WTC11 (cell line): ENCODE data around the gene GPR151.

Source experiments
- ATF2 ChIP-seq: sonication (generic); formaldehyde crosslinking; IDR thresholded peaks from 2 replicates; pipeline ENCODE4 v1.8.1; 2022; ENCODE audit warnings: low read depth, missing genetic modification reagents, borderline replicate concordance
- ATF3 ChIP-seq: sonication (generic); formaldehyde crosslinking; conservative IDR thresholded peaks from 2 replicates; pipeline ENCODE4 v1.8.1; 2022; ENCODE audit warnings: mild to moderate bottlenecking, missing genetic modification reagents
- CREB1 ChIP-seq: sonication (generic); formaldehyde crosslinking; IDR thresholded peaks from 2 replicates; pipeline ENCODE4 v1.8.0; 2023; ENCODE audit warnings: mild to moderate bottlenecking, missing genetic modification reagents
- CTCF ChIP-seq: fragments of 200-600 bp; IDR thresholded peaks from 2 replicates; pipeline ENCODE4 v1.8.0; 2022; ENCODE audit warnings: antibody characterized with exemption
- ETV6 ChIP-seq: sonication (generic); formaldehyde crosslinking; IDR thresholded peaks from 2 replicates; pipeline ENCODE4 v1.8.1; 2022; ENCODE audit warnings: mild to moderate bottlenecking, missing genetic modification reagents
- NR2C2 ChIP-seq: sonication (generic); formaldehyde crosslinking; IDR thresholded peaks from 2 replicates; pipeline ENCODE4 v1.8.0; 2022; ENCODE audit warnings: mild to moderate bottlenecking, missing genetic modification reagents
- SP1 ChIP-seq: sonication (generic); formaldehyde crosslinking; conservative IDR thresholded peaks from 2 replicates; pipeline ENCODE4 v1.8.1; 2022; ENCODE audit warnings: missing genetic modification reagents
- USF2 ChIP-seq: sonication (generic); formaldehyde crosslinking; IDR thresholded peaks from 2 replicates; pipeline ENCODE4 v1.8.1; 2023; ENCODE audit warnings: mild to moderate bottlenecking, missing genetic modification reagents, moderate library complexity
- ZNF121 ChIP-seq: sonication (generic); formaldehyde crosslinking; IDR thresholded peaks from 2 replicates; pipeline ENCODE4 v1.8.0; 2023; ENCODE audit warnings: missing genetic modification reagents
- ZNF423 ChIP-seq: fragments of 250-450 bp; sonication (Bioruptor Pico); IDR thresholded peaks from 2 replicates; pipeline ENCODE4 v2.1.2; 2022; ENCODE audit warnings: mild to moderate bottlenecking, moderate library complexity

- no peak for TF ChIP-seq CTCF
- TF ChIP-seq ATF2 (CRISPR knock-in tag): no peak
- no peak for TF ChIP-seq NR2C2 (CRISPR knock-in tag)
- no peak for TF ChIP-seq ZNF423 (CRISPR knock-in tag)
- TF ChIP-seq CREB1 (CRISPR knock-in tag): no peak
- TF ChIP-seq ATF3: no peak
- no peak for TF ChIP-seq ZNF121
- TF ChIP-seq ETV6 (CRISPR knock-in tag): no peak
- no peak for TF ChIP-seq SP1 (CRISPR knock-in tag)
- no peak for TF ChIP-seq USF2 (CRISPR knock-in tag)
Observed at GRCh38 chr5:146494656-146495055, 21.3 kb downstream of the GPR151 start.
